Activated naive CD8-positive, alpha-beta T cell treated with anti-CD3 and anti-CD28 coated beads, Interleukin-2, amount 50 U/mL, for 16 hours (primary cell): Measurements from ENCODE around the gene NCOA5.

Source experiments
- DNase-seq: peaks from one replicate; pipeline ENCODE4 v3.0.0-alpha.2; 2020; ENCODE audit warnings: low read depth, low spot score

The NCOA5 gene

GRCh38 chr20:46040902-46041535 lies 48.7 kb downstream of the NCOA5 start:
- DNase-seq: no peak

- DNase-seq: no peak
These were observed 52.7 kb downstream of the NCOA5 start for GRCh38 chr20:46037036-46037435.

- no peak for DNase-seq
These were observed 53.4 kb downstream of the NCOA5 start for GRCh38 chr20:46036370-46036769.

- no peak for DNase-seq
These were observed 54.0 kb downstream of the NCOA5 start for GRCh38 chr20:46035713-46036112.

GRCh38 chr20:46035253-46035652 lies 54.5 kb downstream of the NCOA5 start:
- no peak for DNase-seq

DNA sequence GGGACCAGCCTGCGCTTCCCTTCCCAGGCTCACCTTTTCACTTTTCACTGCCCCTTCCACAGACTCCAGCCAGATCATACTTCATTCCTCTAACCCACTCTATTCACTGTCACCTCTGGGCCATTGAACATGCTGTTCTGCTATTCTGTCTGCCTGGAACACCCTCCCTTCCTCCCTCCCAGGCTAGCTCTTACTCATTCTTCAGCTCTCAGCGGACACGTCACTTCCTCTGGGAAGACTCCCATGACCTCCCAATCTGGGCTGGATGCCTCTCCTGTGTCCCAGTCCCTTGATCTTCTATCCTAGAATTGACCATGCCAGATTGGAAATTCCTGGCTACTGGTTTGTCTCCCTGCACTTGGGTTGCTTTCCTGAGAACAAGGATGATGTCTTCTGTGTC lies 55.7 kb downstream of the NCOA5 start:
- no peak for DNase-seq

DNA sequence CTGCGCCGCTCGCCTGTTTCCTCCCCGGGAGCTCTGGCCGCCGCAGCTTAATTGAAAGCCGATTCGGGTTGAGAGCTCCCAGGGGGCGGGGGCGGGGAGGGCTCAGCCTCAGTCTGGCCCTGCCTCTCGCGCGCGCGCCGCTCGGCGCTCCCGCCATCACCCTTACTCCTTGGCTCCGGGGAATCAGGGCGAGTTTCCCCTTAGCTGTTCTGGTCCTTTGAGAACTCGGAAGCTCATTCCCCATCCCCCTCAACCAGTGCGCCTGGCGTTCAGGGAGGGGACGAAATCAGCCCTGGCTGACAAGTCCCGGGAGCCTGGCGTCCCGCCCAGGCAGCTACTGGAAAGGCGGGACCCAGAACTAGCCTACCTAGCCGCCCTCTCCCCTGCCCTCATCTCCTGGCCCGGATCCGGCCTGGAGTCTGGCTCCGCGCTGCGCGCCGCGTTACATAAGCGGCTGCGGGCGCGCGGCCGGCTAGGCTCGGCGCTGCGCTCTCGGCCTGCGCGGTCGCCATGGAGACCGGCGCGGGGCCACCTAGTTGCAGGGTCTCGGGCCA lies 58.0 kb downstream of the NCOA5 start:
- DNase-seq: no peak

GRCh38 chr20:46031014-46031569 lies 58.7 kb downstream of the NCOA5 start:
- no peak for DNase-seq

DNA sequence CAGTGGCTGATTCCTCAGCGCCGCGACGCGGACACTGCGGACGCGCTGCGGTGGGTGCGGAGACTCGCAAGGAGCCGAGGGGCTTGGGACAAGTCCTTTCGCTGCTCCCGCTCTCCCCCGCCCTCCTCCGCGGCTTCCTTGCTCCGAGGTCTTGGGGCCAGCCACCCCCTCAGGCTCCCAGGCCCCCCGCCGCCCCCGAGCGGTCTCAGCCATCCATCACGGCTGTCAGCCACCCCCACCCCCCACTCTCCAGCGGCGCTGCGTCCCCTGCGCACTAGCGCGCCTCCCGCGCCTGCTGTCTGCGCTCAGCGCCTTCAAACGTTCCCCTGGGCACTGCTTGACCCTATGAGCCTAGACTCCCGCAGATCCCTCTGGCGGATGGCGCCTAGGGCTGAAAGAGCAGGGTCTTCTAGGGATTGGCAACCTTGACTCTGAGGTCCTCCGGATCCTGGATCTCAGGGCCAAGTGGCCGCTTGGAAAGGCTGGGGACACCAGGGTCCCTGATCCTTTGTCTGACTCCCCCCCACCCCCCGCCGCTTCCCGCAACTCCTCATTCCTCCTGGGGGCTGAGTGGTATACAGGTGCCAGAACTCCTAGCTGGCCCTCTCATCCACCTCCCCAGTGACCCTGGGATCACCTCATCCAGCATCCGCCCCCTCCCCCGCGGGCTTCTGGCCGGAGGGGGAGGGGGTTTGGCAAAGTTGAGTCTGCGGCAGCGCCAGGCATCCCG lies 59.3 kb downstream of the NCOA5 start:
- no peak for DNase-seq

GRCh38 chr20:46028772-46029371 lies 60.9 kb downstream of the NCOA5 start, which contains the start of gene SLC12A5:
TSS of gene SLC12A5 (plus strand) at chr20:46029215. CDS start at chr20:46029345, 130 bp downstream.
- DNase-seq: no peak

DNA sequence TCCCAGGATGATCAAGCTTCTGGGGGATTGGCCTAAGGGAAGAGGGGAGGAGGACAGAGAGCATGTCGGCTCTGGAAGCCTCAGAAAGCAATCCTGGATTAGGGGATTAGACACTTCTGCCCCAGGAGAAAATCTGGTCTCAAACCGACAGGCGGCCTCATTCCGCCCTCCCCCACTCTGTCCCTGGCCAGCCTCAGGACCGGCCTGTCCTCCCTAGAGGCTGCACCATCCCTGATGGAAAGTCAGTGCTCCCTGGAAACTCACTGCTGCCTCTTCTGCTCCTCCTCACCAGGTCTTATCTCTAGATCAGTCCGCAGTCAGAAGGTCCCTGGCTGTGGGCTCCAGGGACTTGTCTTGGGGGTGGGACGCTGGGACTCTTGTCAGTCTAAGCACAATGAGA lies 61.7 kb downstream of the NCOA5 start:
- DNase-seq: no peak

- no peak for DNase-seq
These were observed 62.4 kb downstream of the NCOA5 start for GRCh38 chr20:46027245-46027853.

GRCh38 chr20:46025376-46025783 lies 64.4 kb downstream of the NCOA5 start:
- DNase-seq: no peak

DNA sequence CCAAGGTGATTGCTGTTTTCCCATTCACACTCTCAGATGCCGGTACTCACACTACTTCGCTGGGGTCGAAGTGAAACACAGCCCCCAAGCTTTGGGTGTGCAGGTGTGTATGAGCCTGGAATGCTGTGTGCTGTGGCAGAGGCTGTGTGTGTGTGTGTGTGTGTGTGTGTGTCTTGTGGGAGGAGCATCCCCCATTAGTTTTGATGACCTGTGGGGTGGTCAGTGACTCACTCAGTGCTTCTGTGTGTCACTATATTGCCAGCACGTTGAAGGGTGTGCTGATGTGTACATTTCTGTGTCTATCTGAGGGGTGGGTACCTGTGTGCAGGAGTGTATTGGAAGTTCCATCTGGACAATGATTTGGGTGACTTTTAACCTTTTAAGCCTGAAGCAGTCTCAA lies 65.8 kb downstream of the NCOA5 start:
- DNase-seq: no peak

GRCh38 chr20:46023148-46023484 lies 66.6 kb downstream of the NCOA5 start:
- DNase-seq: no peak

GRCh38 chr20:46022411-46023147 lies 67.2 kb downstream of the NCOA5 start:
- DNase-seq: peak; percentile 55

DNA sequence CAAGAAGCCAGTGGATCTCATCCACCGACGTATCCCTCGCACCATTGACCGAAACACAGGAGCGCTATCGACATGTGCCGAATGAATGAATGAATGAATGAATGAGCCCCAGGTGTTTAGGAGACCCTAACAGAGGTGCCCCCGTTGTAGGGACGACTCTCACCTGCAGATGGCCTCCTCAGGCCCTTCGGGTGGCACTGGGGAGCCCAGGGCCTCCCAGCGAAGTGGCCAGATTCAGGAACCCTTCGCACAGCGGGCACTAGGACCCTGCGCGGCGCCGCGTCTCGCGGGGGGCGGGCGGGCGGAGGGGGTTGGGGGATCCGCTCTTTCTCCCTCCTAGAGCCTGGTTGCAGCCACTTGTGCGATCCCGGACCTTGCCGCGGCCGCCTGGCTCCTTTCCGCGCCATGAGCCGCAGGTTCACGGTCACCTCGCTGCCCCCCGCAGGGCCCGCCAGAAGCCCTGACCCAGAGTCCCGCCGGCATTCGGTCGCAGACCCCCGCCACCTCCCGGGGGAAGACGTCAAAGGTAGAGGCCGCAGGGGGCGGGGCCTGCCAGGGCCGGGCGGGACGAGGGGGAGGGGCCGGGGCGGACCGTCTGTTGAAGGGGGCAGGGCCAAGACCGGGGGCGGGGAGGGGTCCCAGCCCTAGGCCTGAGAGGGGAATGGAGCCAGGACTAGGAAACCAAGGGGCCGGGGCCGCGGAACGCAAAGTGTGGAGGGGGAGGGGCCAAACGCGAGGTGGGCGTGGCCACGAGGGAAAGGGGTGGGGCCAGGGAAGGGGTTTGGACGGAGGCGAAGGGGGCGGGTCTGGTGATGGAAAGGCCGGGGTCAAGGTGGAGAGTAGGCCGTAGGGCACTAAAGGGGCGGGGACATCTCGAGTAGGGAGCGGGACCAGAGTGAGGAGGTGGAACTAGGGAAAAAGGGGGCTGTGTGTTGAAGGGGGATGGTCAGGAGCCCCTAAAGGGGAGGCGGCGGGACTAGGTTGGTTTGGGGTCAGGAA lies 68.1 kb downstream of the NCOA5 start:
- no peak for DNase-seq

DNA sequence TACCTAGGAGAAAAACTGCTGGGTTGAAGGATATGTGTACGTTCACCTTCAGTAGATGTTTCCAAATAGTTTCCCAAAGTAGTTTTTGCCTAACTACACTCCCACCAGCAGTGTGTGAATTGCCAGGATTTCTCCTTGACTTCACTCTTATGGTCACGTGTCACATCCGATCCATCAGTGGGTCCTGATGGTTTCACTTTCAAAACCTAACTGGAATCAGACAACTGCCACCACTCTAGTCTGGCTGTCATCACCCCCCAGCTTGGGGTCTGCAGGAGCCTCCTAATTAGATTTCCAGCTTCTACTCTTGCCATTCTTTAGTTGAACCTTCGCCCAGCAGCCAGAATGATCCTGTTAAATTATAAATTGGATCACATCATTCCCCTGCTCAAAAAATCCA lies 69.2 kb downstream of the NCOA5 start:
- no peak for DNase-seq

GRCh38 chr20:46018611-46019010 lies 71.2 kb downstream of the NCOA5 start:
- no peak for DNase-seq

- DNase-seq: no peak
These were observed 71.7 kb downstream of the NCOA5 start for GRCh38 chr20:46018112-46018511.
